Measurements from ENCODE around the gene BLTP3A. TPM values are rescaled to one million over a fixed set of nuclear protein-coding genes. Genes with fewer than 3 reads are reported as not detected.

Gene BLTP3A
- total RNA-seq, 3 donors from 2014 or later: 10.5 to 13.5 (median 12.2) TPM

DNA sequence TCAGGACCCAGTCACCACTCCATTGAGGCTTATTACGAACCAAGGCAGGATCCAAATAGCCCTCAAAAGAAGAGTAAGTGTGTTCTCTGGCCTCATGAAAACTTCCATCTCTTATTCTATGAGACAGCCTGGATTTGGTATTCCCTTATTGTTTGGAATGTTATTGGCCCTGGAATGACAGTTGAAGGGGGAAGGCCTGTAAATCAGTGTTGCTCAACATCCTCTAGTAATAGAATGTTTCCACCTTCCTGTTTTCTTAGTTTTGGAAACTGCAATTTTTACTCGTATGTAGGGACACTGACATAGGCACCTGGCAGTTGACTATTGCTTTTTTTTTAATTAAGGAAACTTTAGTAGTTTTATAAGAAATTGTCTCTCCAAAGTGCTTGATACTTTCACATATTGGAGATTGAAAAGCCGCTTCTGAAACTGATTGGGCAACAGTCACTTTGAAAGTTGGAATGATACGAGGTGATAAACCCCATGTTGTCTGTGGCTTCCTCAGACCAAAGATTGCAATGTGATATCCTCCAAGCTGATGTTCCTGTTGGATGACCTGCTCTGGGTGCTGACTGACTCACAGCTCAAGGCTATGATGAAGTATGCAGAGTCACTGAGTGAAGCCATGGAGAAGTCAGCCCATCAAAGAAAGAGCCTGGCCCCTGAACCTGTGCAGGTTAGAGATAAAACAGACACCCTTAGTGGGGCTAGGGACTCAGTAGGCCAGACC lies 43.1 kb downstream of the BLTP3A start:
- Histone ChIP-seq H3K36me3 (no peaks in the 10 kb centered on the region), H3K27me3 (no peaks in the 10 kb centered on the region), H3K4me3 (no peak overlapping the region), H3K9me3 (no peaks in the 10 kb centered on the region), H3K4me1 (no peaks in the 10 kb centered on the region), H3K27ac (no peak overlapping the region)
- TF ChIP-seq CTCF (IDR thresholded peaks at IDR 0.05) (no peak), POLR2AphosphoS5 (IDR thresholded peaks at IDR 0.05) (no peak), POLR2A (IDR thresholded peaks at IDR 0.05) (no peak)
- intact Hi-C loops (cut with DNase I; ENCODE audit: low total_unique reads): loop anchor here (2.0 kb wide), 1 partner anchor 74 kb away; no protein-coding TSS in a partner anchor
- no peak for DNase-seq (ENCODE audit: low spot score in 2 of 2)

DNA sequence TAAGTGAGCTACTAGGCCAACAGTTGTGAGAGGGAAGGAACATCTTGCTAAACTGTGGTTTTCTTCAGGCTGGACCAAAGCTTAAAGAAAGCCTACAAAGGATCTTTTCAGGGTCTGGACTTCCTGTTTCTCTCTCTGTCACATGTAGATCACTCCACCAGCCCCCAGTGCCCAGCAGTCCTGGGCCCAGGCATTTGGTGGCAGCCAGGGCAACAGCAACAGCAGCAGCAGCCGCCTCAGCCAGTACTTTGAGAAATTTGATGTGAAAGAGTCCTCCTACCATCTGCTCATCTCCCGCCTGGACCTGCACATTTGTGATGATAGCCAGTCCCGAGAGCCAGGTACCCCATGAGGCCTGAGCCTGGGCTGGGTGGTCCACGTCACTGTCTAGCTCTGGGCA lies 44.1 kb downstream of the BLTP3A start:
- no peak for TF ChIP-seq POLR2AphosphoS5 (IDR thresholded peaks at IDR 0.05)
- TF ChIP-seq POLR2A (IDR thresholded peaks at IDR 0.05): no peak
- TF ChIP-seq CTCF (IDR thresholded peaks at IDR 0.05): no peak
- H3K4me1 ChIP-seq: no peaks in the 10 kb centered on the region

GRCh38 chr6:34836451-34836850 lies 44.6 kb downstream of the BLTP3A start:
- Histone ChIP-seq H3K36me3 (no peaks in the 10 kb centered on the region), H3K9me3 (no peaks in the 10 kb centered on the region), H3K27me3 (no peaks in the 10 kb centered on the region), H3K4me3 (no peak overlapping the region), H3K27ac (no peak overlapping the region), H3K4me1 (no peaks in the 10 kb centered on the region)
- no peak for DNase-seq (ENCODE audit: low spot score in 2 of 2)
- intact Hi-C loops (cut with DNase I; ENCODE audit: low total_unique reads): no loop called here
- no peak for TF ChIP-seq POLR2AphosphoS5 (IDR thresholded peaks at IDR 0.05)
- no peak for TF ChIP-seq CTCF (IDR thresholded peaks at IDR 0.05)
- TF ChIP-seq POLR2A (IDR thresholded peaks at IDR 0.05): no peak

More for the DNA sequence above, 44.1 kb downstream of the BLTP3A start:
- no peaks in the 10 kb centered on the region for H3K27me3 ChIP-seq
- no peak overlapping the region for H3K27ac ChIP-seq
- no peak overlapping the region for H3K4me3 ChIP-seq
- no peaks in the 10 kb centered on the region for H3K36me3 ChIP-seq
- no peak for DNase-seq (ENCODE audit: low spot score in 2 of 2)
- no peaks in the 10 kb centered on the region for H3K9me3 ChIP-seq
- intact Hi-C loops (cut with DNase I; ENCODE audit: low total_unique reads): no loop called here

- Histone ChIP-seq H3K36me3 (no peaks in the 10 kb centered on the region), H3K4me3 (no peak overlapping the region), H3K9me3 (no peaks in the 10 kb centered on the region), H3K27me3 (no peaks in the 10 kb centered on the region), H3K27ac (no peak overlapping the region), H3K4me1 (no peaks in the 10 kb centered on the region)
- no peak for DNase-seq (ENCODE audit: low spot score in 2 of 2)
- TF ChIP-seq CTCF (IDR thresholded peaks at IDR 0.05) (no peak), POLR2AphosphoS5 (IDR thresholded peaks at IDR 0.05) (no peak), POLR2A (IDR thresholded peaks at IDR 0.05) (no peak)
- intact Hi-C loops (cut with DNase I; ENCODE audit: low total_unique reads): no loop called here
These were observed 45.6 kb downstream of the BLTP3A start for GRCh38 chr6:34837528-34837927.

- Histone ChIP-seq H3K27ac (no peak overlapping the region), H3K27me3 (no peaks in the 10 kb centered on the region), H3K4me1 (no peaks in the 10 kb centered on the region), H3K9me3 (no peaks in the 10 kb centered on the region), H3K4me3 (no peak overlapping the region), H3K36me3 (no peaks in the 10 kb centered on the region)
- intact Hi-C loops (cut with DNase I; ENCODE audit: low total_unique reads): no loop called here
- TF ChIP-seq POLR2AphosphoS5 (IDR thresholded peaks at IDR 0.05) (no peak), CTCF (IDR thresholded peaks at IDR 0.05) (no peak), POLR2A (IDR thresholded peaks at IDR 0.05) (no peak)
- no peak for DNase-seq (ENCODE audit: low spot score in 2 of 2)
These were observed 47.9 kb downstream of the BLTP3A start for GRCh38 chr6:34839666-34840352.

Data from breast epithelium (tissue), 4 donors.